ENCODE results near the gene INPP5A. TPM values are rescaled to one million over a fixed set of nuclear protein-coding genes. Genes with fewer than 3 reads are reported as not detected.
"Not testable (repeated sequence)": the region's sequence is repeated elsewhere in the genome, so short reads cannot be mapped to it uniquely, and the experiment has no call there.

The INPP5A gene
- total RNA-seq, 1 donor, result 15.9 TPM

- no peak for DNase-seq (ENCODE audit: low read depth in 2 of 3, low spot score in 2 of 3)
These were observed 162.0 kb downstream of the INPP5A start for GRCh38 chr10:132699411-132700155.

DNA sequence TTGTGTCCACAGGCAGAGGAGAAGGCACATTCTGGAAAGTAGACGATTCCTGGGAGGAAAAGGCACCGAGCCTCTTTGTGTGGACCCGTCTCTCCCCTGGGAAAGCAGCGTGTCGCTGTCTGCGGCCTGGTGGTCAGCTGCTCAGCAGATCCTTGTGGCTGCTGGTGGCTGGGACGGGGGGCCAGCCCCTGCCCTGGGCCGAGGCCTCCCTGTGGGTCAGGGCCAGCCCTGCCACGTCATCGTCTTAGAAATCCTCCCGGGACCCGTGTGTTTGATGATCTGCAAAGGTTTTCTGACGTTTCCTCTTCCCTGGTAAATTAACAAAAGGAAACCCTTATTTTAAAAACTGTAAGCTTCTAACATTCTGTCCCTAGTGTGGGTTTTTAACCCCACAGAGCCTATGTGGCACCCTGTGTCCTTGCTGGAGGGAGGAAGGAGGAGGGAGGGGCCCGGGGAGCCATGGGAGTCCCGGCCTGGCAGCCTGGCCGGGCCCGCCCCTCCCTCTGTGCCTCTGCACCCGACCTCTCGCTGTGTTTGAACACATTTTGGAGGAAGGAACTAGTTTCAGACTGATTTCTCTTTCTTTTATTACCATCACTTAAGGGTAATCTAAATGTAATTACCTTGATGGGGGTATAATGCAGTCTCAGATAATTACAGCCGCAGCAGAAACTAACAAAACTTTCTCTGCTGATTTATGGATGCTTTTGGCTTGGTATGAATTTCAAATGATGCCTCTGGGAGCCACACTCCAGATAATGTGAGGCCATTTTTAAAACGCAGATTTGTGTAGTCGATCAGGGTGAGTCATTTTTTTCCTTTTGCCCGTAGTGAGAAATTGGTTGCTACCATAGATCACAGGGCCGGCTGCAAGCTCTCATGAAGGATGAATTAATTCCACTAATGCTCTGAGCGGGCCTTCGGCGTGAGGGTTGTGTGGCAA lies 162.8 kb downstream of the INPP5A start:
- DNase-seq (ENCODE audit: low read depth in 2 of 3, low spot score in 2 of 3), result no peak

DNA sequence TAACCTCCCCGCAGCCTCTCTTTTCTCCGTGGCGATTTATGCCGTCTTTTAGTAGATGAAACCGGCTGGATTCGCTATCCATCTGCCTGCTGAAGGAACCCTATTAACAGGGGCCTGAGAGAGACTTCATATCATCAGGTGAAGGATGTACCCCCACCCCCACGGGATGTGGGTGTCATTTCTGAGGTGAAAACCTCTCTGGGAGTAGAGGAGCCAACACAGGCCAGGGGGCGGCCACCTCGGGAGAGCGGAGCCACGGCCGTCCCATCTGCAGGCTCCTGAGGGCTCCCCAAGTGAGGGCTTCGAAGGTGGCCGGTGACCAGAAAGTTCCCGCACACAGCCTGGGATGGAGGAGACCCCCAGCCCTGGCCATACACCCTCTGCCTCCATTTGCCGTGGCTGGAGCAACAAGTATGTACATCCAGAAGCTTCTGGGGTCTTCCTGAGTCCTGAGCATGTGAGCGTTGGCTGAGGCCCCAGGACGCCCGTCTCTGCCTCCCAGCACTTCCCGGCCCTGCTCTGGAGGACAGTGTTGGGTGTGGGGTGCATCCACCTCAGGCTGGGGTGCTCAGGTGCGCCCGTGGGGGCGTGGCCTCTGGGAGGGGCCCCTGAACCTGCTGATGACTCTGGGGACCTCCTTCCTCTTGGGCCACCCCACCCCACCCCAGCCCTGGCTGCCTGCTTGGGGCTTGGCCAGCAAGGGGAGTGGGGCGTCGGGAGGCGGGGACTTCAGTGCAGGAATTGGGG lies 163.7 kb downstream of the INPP5A start:
- DNase-seq (ENCODE audit: low read depth in 2 of 3, low spot score in 2 of 3), result no peak

- DNase-seq (ENCODE audit: low read depth in 2 of 3, low spot score in 2 of 3), result no peak
These were observed 164.2 kb downstream of the INPP5A start for GRCh38 chr10:132701846-132702190.

GRCh38 chr10:132702601-132703418 lies 165.2 kb downstream of the INPP5A start:
- DNase-seq (ENCODE audit: low read depth in 2 of 3, low spot score in 2 of 3), result no peak

DNA sequence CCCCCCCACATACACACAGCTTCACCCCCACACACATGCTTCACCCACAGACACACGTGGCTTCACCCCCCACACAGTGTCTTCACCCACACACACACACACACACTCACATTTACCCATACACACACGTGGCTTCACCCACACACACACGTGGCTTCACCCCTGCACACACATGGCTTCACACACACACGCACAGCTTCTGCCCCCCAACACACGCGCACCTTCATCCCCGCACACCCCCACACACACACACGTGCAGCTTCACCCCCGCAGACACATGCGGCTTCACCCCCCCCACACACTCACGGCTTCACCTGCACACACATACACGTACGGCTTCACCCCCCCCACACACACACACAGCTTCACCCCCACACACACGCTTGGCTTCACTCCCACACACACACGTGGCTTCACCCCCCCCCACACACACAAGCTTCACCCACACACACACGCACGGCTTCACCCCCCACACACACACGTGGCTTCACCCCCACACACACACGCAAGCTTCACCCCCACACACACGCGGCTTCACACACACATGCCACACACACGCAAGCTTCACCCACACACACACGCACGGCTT lies 165.9 kb downstream of the INPP5A start:
- DNase-seq (ENCODE audit: low read depth in 2 of 3, low spot score in 2 of 3), result no peak

- DNase-seq (ENCODE audit: low read depth in 2 of 3, low spot score in 2 of 3), result no peak
These were observed 166.6 kb downstream of the INPP5A start for GRCh38 chr10:132704008-132704814.

GRCh38 chr10:132704815-132705064 lies 167.2 kb downstream of the INPP5A start:
- DNase-seq (ENCODE audit: low read depth in 2 of 3, low spot score in 2 of 3), result not testable (repeated sequence)

- DNase-seq (ENCODE audit: low read depth in 2 of 3, low spot score in 2 of 3), result no peak
These were observed 167.6 kb downstream of the INPP5A start for GRCh38 chr10:132705173-132705572.

DNA sequence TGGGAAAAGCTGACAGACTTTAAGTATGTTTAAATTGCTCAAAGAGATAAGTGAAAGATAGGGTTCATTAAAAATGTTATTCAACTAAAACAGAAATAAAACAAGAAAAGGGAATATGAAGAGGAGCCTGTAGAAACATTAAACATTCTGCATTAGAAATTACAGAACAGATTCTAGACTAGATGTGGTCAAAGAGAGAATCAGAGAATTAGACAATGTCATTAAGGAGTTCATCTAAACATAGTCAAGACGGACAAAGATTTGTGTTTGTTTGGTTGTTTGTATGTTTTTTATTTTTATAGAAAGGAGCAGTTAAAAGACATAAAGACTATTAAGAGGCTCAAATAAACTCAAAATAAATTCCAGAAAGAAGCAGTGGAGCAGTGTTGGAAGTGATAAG lies 168.4 kb downstream of the INPP5A start:
- DNase-seq (ENCODE audit: low read depth in 2 of 3, low spot score in 2 of 3), result peak in 1 of 3 donors; percentile 7

DNA sequence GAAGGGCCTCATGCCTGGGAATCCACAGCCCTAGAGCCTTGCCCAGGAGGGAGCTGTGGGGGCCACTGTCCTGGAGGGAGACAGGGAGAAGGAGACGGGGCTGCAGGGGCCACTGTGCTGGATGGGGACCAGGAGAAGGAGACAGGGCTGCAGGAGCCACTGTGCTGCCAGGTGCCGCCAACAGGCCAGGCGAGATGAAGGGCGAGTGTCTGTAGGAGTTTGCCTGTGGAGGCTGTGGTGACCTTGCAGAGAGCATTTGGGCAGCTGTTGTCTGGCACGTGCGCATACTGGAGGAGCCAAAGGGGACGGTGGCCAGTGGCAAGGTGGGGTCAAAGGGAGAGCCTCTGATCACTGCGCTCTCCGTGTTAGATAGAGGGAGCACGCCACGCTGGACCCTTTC lies 169.1 kb downstream of the INPP5A start:
- no peak for DNase-seq (ENCODE audit: low read depth in 2 of 3, low spot score in 2 of 3)

DNA sequence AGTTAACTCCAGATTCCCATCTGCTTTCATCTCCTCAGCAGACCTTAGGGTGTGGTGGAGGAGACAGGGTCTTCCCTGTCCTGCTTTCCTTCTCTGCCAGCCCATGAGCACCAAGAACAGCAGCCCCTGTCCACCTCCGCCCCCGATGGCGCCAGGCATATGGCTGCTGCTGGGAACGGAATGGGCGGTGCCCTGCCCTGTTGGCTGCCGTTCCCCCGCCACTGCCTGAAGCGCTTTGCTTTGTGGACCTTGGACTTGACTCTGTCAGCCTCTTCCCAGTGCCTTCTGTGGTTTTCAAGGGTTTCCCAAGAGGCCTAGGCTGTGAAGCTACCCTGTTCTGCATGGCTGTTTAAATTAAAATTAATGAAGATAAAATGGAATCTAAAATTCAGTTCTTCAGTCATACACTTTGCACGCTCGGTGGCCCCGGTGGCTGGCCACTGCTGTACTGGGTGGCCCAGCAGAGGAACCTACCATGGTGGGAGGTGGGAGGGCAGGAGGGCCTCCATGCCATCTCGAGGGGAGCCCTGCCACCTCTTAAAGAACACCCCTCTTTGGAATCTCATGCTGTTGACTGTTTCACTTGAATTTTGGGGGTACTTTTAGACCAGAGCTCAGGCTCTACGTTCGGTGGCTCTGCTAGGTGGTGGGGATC lies 169.7 kb downstream of the INPP5A start:
- DNase-seq (ENCODE audit: low read depth in 2 of 3, low spot score in 2 of 3), result no peak

DNA sequence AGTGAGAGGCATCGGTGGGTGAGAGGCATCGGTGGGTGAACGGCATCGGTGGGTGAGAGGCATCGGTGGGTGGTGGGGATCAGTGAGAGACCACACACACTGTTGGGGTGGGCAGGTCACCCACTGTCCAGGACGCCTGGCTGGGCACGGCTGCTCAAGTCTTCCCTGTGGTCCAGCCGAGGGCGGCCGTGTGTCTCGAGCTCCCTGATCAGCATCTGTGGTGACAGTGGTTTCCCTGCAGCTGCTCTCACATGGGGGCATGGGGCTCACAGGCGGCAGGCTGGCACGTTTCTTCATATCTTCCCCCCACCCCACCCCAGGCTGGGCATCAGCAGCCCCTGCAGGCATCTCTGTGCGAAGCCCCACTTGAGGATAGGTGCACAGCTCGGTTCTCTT lies 170.2 kb downstream of the INPP5A start:
- no peak for DNase-seq (ENCODE audit: low read depth in 2 of 3, low spot score in 2 of 3)

DNA sequence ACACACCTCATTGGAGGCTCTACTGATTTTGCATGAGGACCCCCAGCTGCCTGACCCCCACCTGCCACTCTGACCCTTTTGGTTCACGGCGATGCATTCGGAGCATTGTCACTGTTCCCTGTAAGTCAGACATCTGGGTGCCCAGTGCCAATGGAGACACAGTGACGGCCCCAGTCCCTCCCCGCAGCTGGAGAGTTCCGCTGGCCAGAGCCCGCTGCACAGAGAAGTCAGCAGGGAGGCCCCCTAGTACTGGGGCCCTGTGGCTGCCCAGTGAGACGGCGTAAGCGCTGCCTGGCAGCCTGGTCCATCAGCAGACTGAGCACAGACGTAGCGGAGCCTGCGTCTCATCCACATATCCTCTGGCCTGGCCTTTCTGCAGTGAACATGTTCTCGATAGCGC lies 170.9 kb downstream of the INPP5A start:
- DNase-seq (ENCODE audit: low read depth in 2 of 3, low spot score in 2 of 3), result no peak

DNA sequence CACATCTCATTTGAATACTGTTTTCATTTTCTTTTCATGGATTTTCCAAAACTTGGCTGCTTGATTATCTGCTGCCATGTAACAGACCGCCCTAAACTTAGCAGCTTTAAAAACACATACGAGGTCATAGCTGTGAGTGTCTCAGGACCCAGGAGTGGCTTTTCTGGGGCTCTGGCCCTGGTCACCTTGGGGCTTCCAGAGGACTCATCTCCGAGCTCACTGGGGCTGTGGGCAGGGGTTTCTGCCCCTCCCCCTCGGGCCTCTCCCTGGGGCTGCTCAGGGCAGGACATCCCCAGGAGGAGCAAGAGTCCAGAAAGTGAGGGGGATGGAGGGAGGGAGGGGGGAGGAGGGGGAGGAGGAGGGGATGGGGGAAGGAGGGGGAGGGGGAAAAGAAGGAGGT lies 171.3 kb downstream of the INPP5A start:
- no peak for DNase-seq (ENCODE audit: low read depth in 2 of 3, low spot score in 2 of 3)

GRCh38 chr10:132709471-132709951 lies 171.9 kb downstream of the INPP5A start:
- DNase-seq (ENCODE audit: low read depth in 2 of 3, low spot score in 2 of 3), result no peak

DNA sequence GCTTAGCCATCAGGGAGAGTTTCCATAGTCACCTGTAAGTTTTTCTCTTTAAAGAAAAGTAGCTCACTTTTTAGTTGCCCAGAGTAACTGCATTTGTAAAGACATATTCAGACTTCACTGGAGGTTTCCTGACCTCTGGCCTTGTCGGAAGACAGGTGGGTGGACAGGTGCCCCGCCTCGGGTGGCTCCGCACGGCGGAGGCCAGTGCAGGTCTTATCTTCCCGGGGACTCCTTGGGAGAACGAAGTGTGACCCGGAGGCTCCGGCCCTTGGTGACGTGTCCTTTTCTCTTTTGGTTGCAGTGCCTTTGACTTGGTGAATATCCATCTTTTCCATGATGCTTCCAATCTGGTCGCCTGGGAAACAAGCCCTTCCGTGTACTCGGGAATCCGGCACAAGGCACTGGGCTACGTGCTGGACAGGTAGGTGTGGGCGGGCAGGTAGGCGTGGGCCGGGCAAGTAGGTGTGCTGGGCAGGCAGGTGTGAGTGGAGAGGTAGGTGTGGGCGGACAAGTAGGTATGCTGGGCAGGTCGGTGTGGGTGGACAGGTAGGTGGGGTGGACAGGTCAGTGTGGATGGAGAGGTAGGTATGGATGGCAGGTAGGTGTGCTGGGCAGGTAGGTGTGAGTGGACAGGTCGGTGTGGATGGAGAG lies 172.6 kb downstream of the INPP5A start:
- DNase-seq (ENCODE audit: low read depth in 2 of 3, low spot score in 2 of 3), result no peak
